ENCODE measurements around the gene STMP1. TPM values are rescaled to one million over a fixed set of nuclear protein-coding genes. Genes with fewer than 3 reads are reported as not detected.

The STMP1 gene
- total RNA-seq (2021; fragmentation: NEBNext Ultra II Directional; extraction: Animal tissue kit (Norgen Biotek cat#: 25700)), result 36.7 and 36.9 TPM in 2 replicates
- 14.3 and 22.7 TPM in 2 replicates for polyA plus RNA-seq (2011; rRNA removed)
- 20.7 TPM for polyA plus RNA-seq (2011; cell fraction: cytosol; rRNA removed)
- 7.9 TPM for polyA plus RNA-seq (2011; cell fraction: nucleus; rRNA removed)
- polyA plus RNA-seq (2012, experiment 1 of 2), result 20.4 to 33.0 TPM (median 21.8 TPM) in 4 replicates
- 14.9 TPM for polyA plus RNA-seq (2012, experiment 2 of 2)
- 35.3 TPM for polyA plus RNA-seq (2013, experiment 1 of 2)
- polyA plus RNA-seq (2013, experiment 2 of 2), result 35.1 TPM
- 12.7 and 13.7 TPM in 2 replicates for polyA minus RNA-seq (2011; rRNA and poly(A)+ RNA removed)
- 14.7 TPM for polyA minus RNA-seq (2011; cell fraction: cytosol; rRNA and poly(A)+ RNA removed)
- polyA minus RNA-seq (2011; cell fraction: nucleus; rRNA and poly(A)+ RNA removed), result 22.0 TPM
- long read RNA-seq, experiment 1, transcript STMP1-202 (3 exons, 2,450 nt), result major isoform, 76 of 96 reads
- long read RNA-seq, experiment 1, partial matches to known transcripts, result 3 of 96 reads
- long read RNA-seq, experiment 1, other reads (novel, unspliced or antisense), result 17 of 96 reads
- long read RNA-seq, experiment 2, transcript STMP1-202 (3 exons, 2,450 nt), result major isoform, 22 of 24 reads
- long read RNA-seq, experiment 2, partial matches to known transcripts, result 0 of 24 reads
- long read RNA-seq, experiment 2, other reads (novel, unspliced or antisense), result 2 of 24 reads

DNA sequence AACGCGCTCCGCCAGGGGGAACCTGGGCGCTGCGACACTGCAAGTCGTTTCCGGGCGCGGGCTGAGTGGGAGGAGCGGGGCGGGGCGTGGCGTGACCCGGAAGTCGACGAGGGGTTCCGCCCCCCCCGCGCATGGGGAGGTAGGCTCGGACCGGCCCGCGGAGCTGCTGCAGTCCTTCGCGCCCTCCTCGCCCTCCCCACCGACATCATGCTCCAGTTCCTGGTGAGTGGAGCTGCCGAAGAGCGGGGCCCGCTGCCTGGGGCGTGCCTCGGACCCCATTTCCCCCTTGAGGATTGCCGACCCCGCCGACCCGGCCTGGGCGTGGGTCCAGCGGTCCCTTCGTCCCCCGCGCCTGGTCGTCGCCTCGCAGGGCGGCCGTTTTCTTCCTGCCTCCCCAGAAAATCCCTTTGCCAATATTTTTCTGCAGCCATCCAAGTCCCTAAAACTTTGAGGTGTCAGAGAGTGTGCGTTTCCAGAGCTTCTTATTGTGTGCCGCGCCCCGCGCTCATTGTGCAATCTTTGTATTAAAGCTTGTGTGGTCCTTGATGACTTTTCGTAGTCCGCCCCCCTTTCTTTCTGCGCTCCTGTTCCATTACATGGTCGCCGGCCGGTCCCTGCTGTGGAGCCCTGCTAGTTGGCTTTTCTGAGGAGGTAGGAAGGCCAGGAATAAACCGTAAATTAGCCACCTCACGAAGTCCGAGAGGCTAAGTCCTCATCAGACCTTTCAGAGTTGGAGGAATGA, at the start of gene STMP1:
Gene STMP1, plus strand, starts transcription at position 142 of the 742 bp plus-strand sequence.
- Histone ChIP-seq H3K27me3 (replicated peaks in 1 of 4; ENCODE audit: control insufficient read depth in 3 of 4, extremely low read depth in 1 of 4, insufficient read depth in 3 of 4, low read length in 3 of 4) (no peaks in the 10 kb centered on the region), H3K9me3 (ENCODE audit: insufficient read depth in 2 of 2, low read depth in 1 of 2, low read length in 1 of 2) (no peaks in the 10 kb centered on the region), H2BK12ac (ENCODE audit: low read depth, low read length) (no peak within 1 kb of the TSS; the same call in 1 of the 2 replicates), H3K4ac (replicated peaks; ENCODE audit: insufficient read length, low read depth, low read length) (peak within 1 kb of the TSS; percentile 88), H2AK5ac (ENCODE audit: low read depth, low read length) (peak within 1 kb of the TSS; percentile 59; the same call in 1 of the 2 replicates), H3K4me1 (replicated peaks in 1 of 4; ENCODE audit: control insufficient read depth in 3 of 4, insufficient read depth in 4 of 4, low read length in 3 of 4) (no peaks in the 10 kb centered on the region; a peak in 2 of 7 replicates), H2BK120ac (replicated peaks; ENCODE audit: low read depth, low read length) (peak within 1 kb of the TSS; percentile 39), H3K36me3 (ENCODE audit: control insufficient read depth in 2 of 4, insufficient read depth in 4 of 4, low read length in 3 of 4) (no peaks in the 10 kb centered on the region), H3K79me2 (ENCODE audit: control insufficient read depth in 1 of 2, insufficient read depth in 2 of 2, low read length in 2 of 2) (peaks cover 0 to 49% of the 10 kb centered on the region in 2 experiments; a peak in 3 of 4 replicates), H4K20me1 (replicated peaks in 1 of 2; ENCODE audit: control insufficient read depth in 1 of 2, insufficient read depth in 2 of 2, low read length in 2 of 2) (no peaks in the 10 kb centered on the region), H4K5ac (ENCODE audit: insufficient read length, low read depth, low read length) (peak within 1 kb of the TSS; percentile 91), H3K23me2 (ENCODE audit: low read depth, low read length) (peaks cover 2% of the 10 kb centered on the region; the same call in 1 of the 2 replicates), H3K79me1 (ENCODE audit: low read depth, low read length) (no peaks in the 10 kb centered on the region), H2AFZ (ENCODE audit: low read length) (peak within 1 kb of the TSS; percentile 93; the same call in 1 of the 2 replicates), H2BK5ac (ENCODE audit: low read depth, low read length) (peak within 1 kb of the TSS; percentile 88), H3K27ac (ENCODE audit: low read depth, low read length) (peak within 1 kb of the TSS; percentile 81), H2BK20ac (ENCODE audit: low read length) (no peak within 1 kb of the TSS), H4K91ac (replicated peaks; ENCODE audit: insufficient read length, low read length) (peak within 1 kb of the TSS; percentile 11), H3K56ac (replicated peaks; ENCODE audit: insufficient read length, low read depth, low read length) (peak within 1 kb of the TSS; percentile 60), H2BK15ac (ENCODE audit: low read length) (0 out of 2 replicates have a peak within 1 kb of the TSS, but pooled peaks have one; percentile 88), H3K9ac (replicated peaks in 1 of 4; ENCODE audit: extremely low read depth in 1 of 4, low read depth in 3 of 4, low read length in 3 of 4) (peak within 1 kb of the TSS; percentile 87 to 95 (median 92)), H3K18ac (ENCODE audit: extremely low read depth, low read length) (peak within 1 kb of the TSS; percentile 99), H4K8ac (ENCODE audit: extremely low read depth, insufficient read depth, low read length) (peak within 1 kb of the TSS; percentile 98), H3K14ac (ENCODE audit: insufficient read length) (no peak within 1 kb of the TSS), H3K4me3 (ENCODE audit: extremely low read depth in 1 of 4, insufficient read depth in 2 of 4, low read depth in 3 of 4, low read length in 4 of 4) (peak within 1 kb of the TSS; percentile 87 to 95 (median 93)), H3K4me2 (ENCODE audit: insufficient read depth in 1 of 2, low read depth in 2 of 2, low read length in 2 of 2) (peak within 1 kb of the TSS; percentile 70), H3K23ac (ENCODE audit: insufficient read length) (no peak within 1 kb of the TSS)
- DNase-seq (ENCODE audit: low read depth in 1 of 2, low spot score in 2 of 2) (peak; percentile 92 to 98), FAIRE-seq (no peak)
- ChIA-PET CTCF (ENCODE audit: partially characterized antibody) (interaction anchor here (0.6 to 5.8 kb wide), 13 partner anchors 11 to 955 kb away, joined by 3 to 55 read pairs (median 4); no protein-coding TSS in a partner anchor), POLR2A (ENCODE audit: partially characterized antibody) (interaction anchor here (0.8 to 2.2 kb wide), 13 partner anchors 10 to 200 kb away, joined by 3 to 12 read pairs (median 3); no protein-coding TSS in a partner anchor)
- 3% methylated on average over 55 of the region's 60 CpGs; no CpG with 5 or more reads in 1 of the 2 experiments for WGBS, 2 experiments (ENCODE audit: extremely low coverage in 1 of 2, insufficient coverage in 1 of 2, insufficient read length in 1 of 2, insufficient replicate concordance in 2 of 2, low coverage in 1 of 2, low lambda C conversion rate in 2 of 2, missing lambda C conversion rate in 1 of 2)
- TF ChIP-seq BRCA1 (IDR thresholded peaks at IDR 0.05; ENCODE audit: low read depth, low read length) (no peak), SP4 (IDR thresholded peaks at IDR 0.05; ENCODE audit: low read length) (no peak; the same call in 1 of the 2 replicates), RXRA (IDR thresholded peaks at IDR 0.05; ENCODE audit: insufficient read depth, low read depth, low read length) (no peak), SRF (IDR thresholded peaks at IDR 0.05; ENCODE audit: low read depth, low read length) (no peak; the same call in 1 of the 2 replicates), RFX5 (IDR thresholded peaks at IDR 0.05; ENCODE audit: borderline replicate concordance, low read depth, low read length) (no peak), ZNF274 (IDR thresholded peaks at IDR 0.05; ENCODE audit: borderline replicate concordance, extremely low read depth, low read length) (no peak), KDM5A (IDR thresholded peaks at IDR 0.05; ENCODE audit: low read length) (no peak; the same call in 1 of the 2 replicates), EP300 (IDR thresholded peaks at IDR 0.05; ENCODE audit: borderline replicate concordance in 1 of 2, low read depth in 2 of 2, low read length in 2 of 2) (no peak)

Data from H1 (cell line).